Neural progenitor cell (in vitro differentiated cells): Measurements from ENCODE around the gene ZNF212. TPM values are rescaled to one million over a fixed set of nuclear protein-coding genes. Genes with fewer than 3 reads are reported as not detected.

Experiments
- DNase-seq: peaks from one replicate; pipeline ENCODE4 v3.0.0-alpha.2; 2016; ENCODE audit warnings: low spot score
- H2AFZ ChIP-seq: fragments of 200-600 bp; sonication (generic); replicated peaks from 2 replicates; pipeline ENCODE4 v1.6.1; 2016; ENCODE audit warnings: antibody characterized with exemption
- H3F3A ChIP-seq: fragments of 200-600 bp; sonication (generic); 2 replicates; pipeline ENCODE4 v1.6.1; 2016; ENCODE audit warnings: antibody characterized with exemption, low read depth
- H3K27ac ChIP-seq: fragments of 200-600 bp; sonication (generic); 2 replicates; pipeline ENCODE4 v1.5.1; 2016; ENCODE audit warnings: mild to moderate bottlenecking
- H3K27me3 ChIP-seq: fragments of 200-600 bp; sonication (generic); 2 replicates; pipeline ENCODE4 v1.6.1; 2016; ENCODE audit warnings: mild to moderate bottlenecking, moderate library complexity
- H3K36me3 ChIP-seq: fragments of 200-600 bp; sonication (generic); 2 replicates; pipeline ENCODE4 v1.5.1; 2016
- H3K4me1 ChIP-seq: fragments of 200-600 bp; sonication (generic); 2 replicates; pipeline ENCODE4 v1.6.1; 2016; ENCODE audit warnings: mixed run types
- H3K4me2 ChIP-seq: fragments of 200-600 bp; sonication (generic); 2 replicates; pipeline ENCODE4 v1.6.1; 2016
- H3K4me3 ChIP-seq: fragments of 200-600 bp; sonication (generic); 2 replicates; pipeline ENCODE4 v1.5.1; 2016
- H3K79me2 ChIP-seq: fragments of 200-600 bp; sonication (generic); 2 replicates; pipeline ENCODE4 v1.6.1; 2016; ENCODE audit warnings: low read depth
- H3K9ac ChIP-seq: fragments of 200-600 bp; sonication (generic); 2 replicates; pipeline ENCODE4 v1.6.1; 2016
- H3K9me3 ChIP-seq: fragments of 200-600 bp; sonication (generic); 2 replicates; pipeline ENCODE4 v1.5.1; 2016; ENCODE audit warnings: low read depth
- H4K20me1 ChIP-seq: fragments of 200-600 bp; sonication (generic); 2 replicates; pipeline ENCODE4 v1.6.1; 2016; ENCODE audit warnings: low read depth
- H3K27ac Mint-ChIP-seq: 3 replicates; pipeline ENCODE4 v1.8.0; 2021; ENCODE audit warnings: mixed read lengths
- H3K27me3 Mint-ChIP-seq: 2 replicates; pipeline ENCODE4 v1.8.0; 2022; ENCODE audit warnings: low read depth, mild to moderate bottlenecking, inconsistent platforms, moderate library complexity, mixed read lengths; ENCODE audit not compliant: insufficient read depth
- H3K36me3 Mint-ChIP-seq: 3 replicates; pipeline ENCODE4 v1.8.0; 2021; ENCODE audit warnings: mixed read lengths
- H3K4me1 Mint-ChIP-seq: 3 replicates; pipeline ENCODE4 v1.8.0; 2021; ENCODE audit warnings: mixed read lengths
- H3K4me3 Mint-ChIP-seq: 3 replicates; pipeline ENCODE4 v1.8.0; 2021; ENCODE audit warnings: mild to moderate bottlenecking, moderate library complexity, mixed read lengths
- H3K9me3 Mint-ChIP-seq: 3 replicates; pipeline ENCODE4 v1.8.0; 2020; ENCODE audit warnings: mixed read lengths
- CTCF ChIP-seq: fragments of 200-600 bp; sonication (generic); IDR thresholded peaks from 2 replicates; pipeline ENCODE4 v1.5.1; 2017; ENCODE audit warnings: antibody characterized with exemption, mild to moderate bottlenecking
- EZH2 ChIP-seq: fragments of 200-600 bp; sonication (generic); IDR thresholded peaks from 2 replicates; pipeline ENCODE4 v1.6.1; 2017; ENCODE audit warnings: antibody characterized with exemption, mild to moderate bottlenecking, moderate library complexity
- EZH2phosphoT487 ChIP-seq: fragments of 200-600 bp; sonication (generic); IDR thresholded peaks from 2 replicates; pipeline ENCODE4 v1.6.1; 2017; ENCODE audit warnings: antibody characterized with exemption
- total RNA-seq: library from RNA; depleted of rRNA; stranded (reverse); fragments of >200 nt; gene quantifications from 2 replicates; pipeline ENCODE4 v1.2.3, GENCODE V29; 2015; ENCODE audit warnings: low replicate concordance

ZNF212 gene
- total RNA-seq, 1 donor from 2014 or later, result 11.2 TPM

DNA sequence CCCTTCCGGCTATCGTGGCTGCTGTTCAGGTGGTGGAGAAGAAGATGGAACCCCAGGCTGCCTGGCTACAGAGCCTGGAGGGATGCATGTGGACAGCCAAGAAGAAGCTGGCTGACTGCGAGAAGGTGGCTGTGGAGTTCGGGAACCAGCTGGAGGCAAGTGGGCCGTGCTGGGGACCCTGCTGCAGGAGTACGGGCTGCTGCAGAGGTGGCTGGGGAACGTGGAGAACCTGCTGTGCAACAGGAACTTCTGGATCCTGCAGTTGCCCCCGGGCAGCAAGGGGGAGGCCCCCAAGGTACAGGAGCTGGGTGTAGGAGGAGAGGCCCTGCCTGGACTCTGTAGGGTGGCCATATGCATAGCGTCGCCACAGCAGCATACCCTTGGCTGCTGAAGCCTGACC, 48.2 kb downstream of the ZNF212 start:
- Histone ChIP-seq H3K9ac (no peak overlapping the region), H3K4me1 (no peaks in the 10 kb centered on the region), H3K27me3 (peaks cover 17% of the 10 kb centered on the region), H4K20me1 (no peaks in the 10 kb centered on the region), H3K9me3 (no peaks in the 10 kb centered on the region), H2AFZ (no peak overlapping the region), H3K27ac (no peak overlapping the region), H3K79me2 (no peaks in the 10 kb centered on the region), H3K4me2 (no peak overlapping the region), H3K4me3 (no peak overlapping the region), H3K36me3 (no peaks in the 10 kb centered on the region), H3F3A (peaks cover 8% of the 10 kb centered on the region)
- TF ChIP-seq CTCF (no peak), EZH2 (no peak), EZH2phosphoT487 (no peak)
- no peak overlapping the region for H3K4me3 Mint-ChIP-seq
- H3K9me3 Mint-ChIP-seq, result no peaks in the 10 kb centered on the region
- H3K4me1 Mint-ChIP-seq, result peaks cover 9% of the 10 kb centered on the region
- H3K27ac Mint-ChIP-seq, result no peak overlapping the region
- peaks cover 2% of the 10 kb centered on the region for H3K36me3 Mint-ChIP-seq
- H3K27me3 Mint-ChIP-seq, result peaks cover 13% of the 10 kb centered on the region
- DNase-seq, result no peak

GRCh38 chr7:149289262-149289661, 49.8 kb downstream of the ZNF212 start:
- Histone ChIP-seq H3K9me3 (no peaks in the 10 kb centered on the region), H3K79me2 (no peaks in the 10 kb centered on the region), H2AFZ (no peak overlapping the region), H3K4me3 (no peak overlapping the region), H3K4me2 (no peak overlapping the region), H3F3A (peaks cover 3% of the 10 kb centered on the region), H3K27me3 (peaks cover 14% of the 10 kb centered on the region), H3K27ac (no peak overlapping the region), H3K36me3 (no peaks in the 10 kb centered on the region), H4K20me1 (no peaks in the 10 kb centered on the region), H3K4me1 (no peaks in the 10 kb centered on the region), H3K9ac (no peak overlapping the region)
- Mint-ChIP-seq H3K27me3 (peaks cover 13% of the 10 kb centered on the region), H3K9me3 (no peaks in the 10 kb centered on the region), H3K4me3 (no peak overlapping the region), H3K4me1 (peaks cover 9% of the 10 kb centered on the region), H3K27ac (no peak overlapping the region), H3K36me3 (peaks cover 4% of the 10 kb centered on the region)
- DNase-seq, result no peak
- TF ChIP-seq EZH2phosphoT487 (no peak), EZH2 (no peak), CTCF (no peak)

GRCh38 chr7:149289856-149290255, 50.4 kb downstream of the ZNF212 start:
- Mint-ChIP-seq H3K36me3 (peaks cover 4% of the 10 kb centered on the region), H3K4me1 (peaks cover 9% of the 10 kb centered on the region), H3K27me3 (peaks cover 13% of the 10 kb centered on the region), H3K4me3 (no peak overlapping the region), H3K27ac (no peak overlapping the region), H3K9me3 (no peaks in the 10 kb centered on the region)
- H3K4me1 ChIP-seq, result no peaks in the 10 kb centered on the region
- no peak overlapping the region for H3K9ac ChIP-seq
- no peaks in the 10 kb centered on the region for H3K79me2 ChIP-seq
- H3F3A ChIP-seq, result no peaks in the 10 kb centered on the region
- H3K27me3 ChIP-seq, result peaks cover 9% of the 10 kb centered on the region
- H3K4me2 ChIP-seq, result no peak overlapping the region
- no peak overlapping the region for H3K4me3 ChIP-seq
- H2AFZ ChIP-seq, result no peak overlapping the region
- no peak for TF ChIP-seq EZH2phosphoT487
- TF ChIP-seq EZH2, result no peak
- TF ChIP-seq CTCF, result no peak
- H3K36me3 ChIP-seq, result no peaks in the 10 kb centered on the region
- no peak for DNase-seq
- no peaks in the 10 kb centered on the region for H4K20me1 ChIP-seq
- no peak overlapping the region for H3K27ac ChIP-seq
- H3K9me3 ChIP-seq, result no peaks in the 10 kb centered on the region
